ENCODE results near the gene BRK1.
A peak's percentile ranks its signal among the peaks of the same experiment; 100 is the strongest.
"Not testable (repeated sequence)": the region's sequence is repeated elsewhere in the genome, so short reads cannot be mapped to it uniquely, and the experiment has no call there.

Gene BRK1

GRCh38 chr3:10108091-10108490 lies 7.4 kb upstream of the BRK1 start, which contains the start of gene FANCD2OS:
TSS of gene FANCD2OS (minus strand) at chr3:10108255. CDS start at chr3:10104774, 3,481 bp downstream.
- Histone ChIP-seq H3K4me3 (ENCODE audit: low read length) (no peak within 1 kb of the TSS), H3K9ac (ENCODE audit: low read length) (no peak within 1 kb of the TSS), H3K9me3 (ENCODE audit: control insufficient read depth, low read depth, low read length) (no peaks in the 10 kb centered on the region), H3K36me3 (ENCODE audit: control insufficient read depth, low read depth, low read length) (no peaks in the 10 kb centered on the region), H3K4me1 (ENCODE audit: control insufficient read depth, low read depth, low read length) (no peaks in the 10 kb centered on the region), H3K27ac (ENCODE audit: low read length) (no peak within 1 kb of the TSS), H3K27me3 (ENCODE audit: control insufficient read depth, insufficient read depth, low read length) (no peaks in the 10 kb centered on the region)

- no peaks in the 10 kb centered on the region for H3K4me1 ChIP-seq (ENCODE audit: control insufficient read depth, low read depth, low read length)
- H3K9ac ChIP-seq (ENCODE audit: low read length), result peak overlapping the region; percentile 76
- H3K27me3 ChIP-seq (ENCODE audit: control insufficient read depth, insufficient read depth, low read length), result no peaks in the 10 kb centered on the region
- no peak overlapping the region for H3K27ac ChIP-seq (ENCODE audit: low read length)
- H3K36me3 ChIP-seq (ENCODE audit: control insufficient read depth, low read depth, low read length), result peaks cover 11% of the 10 kb centered on the region
- peak overlapping the region; percentile 97 for H3K4me3 ChIP-seq (ENCODE audit: low read length)
- H3K9me3 ChIP-seq (ENCODE audit: control insufficient read depth, low read depth, low read length), result no peaks in the 10 kb centered on the region
Observed at GRCh38 chr3:10116138-10116460, 624 bp downstream of the BRK1 start.

- H3K4me1 ChIP-seq (ENCODE audit: control insufficient read depth, low read depth, low read length), result no peaks in the 10 kb centered on the region
- H3K4me3 ChIP-seq (ENCODE audit: low read length), result no peak overlapping the region
- H3K36me3 ChIP-seq (ENCODE audit: control insufficient read depth, low read depth, low read length), result peaks cover 15% of the 10 kb centered on the region
- H3K9me3 ChIP-seq (ENCODE audit: control insufficient read depth, low read depth, low read length), result no peaks in the 10 kb centered on the region
- no peaks in the 10 kb centered on the region for H3K27me3 ChIP-seq (ENCODE audit: control insufficient read depth, insufficient read depth, low read length)
- no peak overlapping the region for H3K9ac ChIP-seq (ENCODE audit: low read length)
- H3K27ac ChIP-seq (ENCODE audit: low read length), result no peak overlapping the region
Observed at GRCh38 chr3:10116928-10117327, 1.5 kb downstream of the BRK1 start.

GRCh38 chr3:10119376-10119775 lies 3.9 kb downstream of the BRK1 start:
- Histone ChIP-seq H3K9me3 (ENCODE audit: control insufficient read depth, low read depth, low read length) (no peaks in the 10 kb centered on the region), H3K27ac (ENCODE audit: low read length) (no peak overlapping the region), H3K36me3 (ENCODE audit: control insufficient read depth, low read depth, low read length) (peaks cover 15% of the 10 kb centered on the region), H3K4me1 (ENCODE audit: control insufficient read depth, low read depth, low read length) (no peaks in the 10 kb centered on the region), H3K9ac (ENCODE audit: low read length) (no peak overlapping the region), H3K27me3 (ENCODE audit: control insufficient read depth, insufficient read depth, low read length) (no peaks in the 10 kb centered on the region), H3K4me3 (ENCODE audit: low read length) (no peak overlapping the region)

- H3K27me3 ChIP-seq (ENCODE audit: control insufficient read depth, insufficient read depth, low read length), result no peaks in the 10 kb centered on the region
- no peaks in the 10 kb centered on the region for H3K9me3 ChIP-seq (ENCODE audit: control insufficient read depth, low read depth, low read length)
- H3K36me3 ChIP-seq (ENCODE audit: control insufficient read depth, low read depth, low read length), result peaks cover 26% of the 10 kb centered on the region
Observed at GRCh38 chr3:10121064-10121463, 5.6 kb downstream of the BRK1 start.

GRCh38 chr3:10122724-10123123 lies 7.2 kb downstream of the BRK1 start:
- Histone ChIP-seq H3K9me3 (ENCODE audit: control insufficient read depth, low read depth, low read length) (no peaks in the 10 kb centered on the region), H3K4me1 (ENCODE audit: control insufficient read depth, low read depth, low read length) (no peaks in the 10 kb centered on the region), H3K9ac (ENCODE audit: low read length) (no peak overlapping the region), H3K27me3 (ENCODE audit: control insufficient read depth, insufficient read depth, low read length) (no peaks in the 10 kb centered on the region), H3K36me3 (ENCODE audit: control insufficient read depth, low read depth, low read length) (peaks cover 41% of the 10 kb centered on the region), H3K4me3 (ENCODE audit: low read length) (no peak overlapping the region), H3K27ac (ENCODE audit: low read length) (no peak overlapping the region)

More at GRCh38 chr3:10121064-10121463, 5.6 kb downstream of the BRK1 start:
- H3K4me1 ChIP-seq (ENCODE audit: control insufficient read depth, low read depth, low read length), result no peaks in the 10 kb centered on the region
- no peak overlapping the region for H3K27ac ChIP-seq (ENCODE audit: low read length)
- no peak overlapping the region for H3K4me3 ChIP-seq (ENCODE audit: low read length)
- no peak overlapping the region for H3K9ac ChIP-seq (ENCODE audit: low read length)

- not testable (repeated sequence) for H3K9ac ChIP-seq (ENCODE audit: low read length); H3K9me3 ChIP-seq (ENCODE audit: control insufficient read depth, low read depth, low read length); H3K36me3 ChIP-seq (ENCODE audit: control insufficient read depth, low read depth, low read length); H3K27me3 ChIP-seq (ENCODE audit: control insufficient read depth, insufficient read depth, low read length); H3K4me3 ChIP-seq (ENCODE audit: low read length); H3K27ac ChIP-seq (ENCODE audit: low read length); H3K4me1 ChIP-seq (ENCODE audit: control insufficient read depth, low read depth, low read length)
Observed at GRCh38 chr3:10135872-10136271, 20.4 kb downstream of the BRK1 start.

GRCh38 chr3:10136426-10137005 lies 21.0 kb downstream of the BRK1 start:
- Histone ChIP-seq H3K27ac (ENCODE audit: low read length) (no peak overlapping the region), H3K4me3 (ENCODE audit: low read length) (no peak overlapping the region), H3K9me3 (ENCODE audit: control insufficient read depth, low read depth, low read length) (no peaks in the 10 kb centered on the region), H3K4me1 (ENCODE audit: control insufficient read depth, low read depth, low read length) (no peaks in the 10 kb centered on the region), H3K36me3 (ENCODE audit: control insufficient read depth, low read depth, low read length) (no peaks in the 10 kb centered on the region), H3K9ac (ENCODE audit: low read length) (no peak overlapping the region), H3K27me3 (ENCODE audit: control insufficient read depth, insufficient read depth, low read length) (no peaks in the 10 kb centered on the region)

- Histone ChIP-seq H3K9ac (ENCODE audit: low read length) (no peak overlapping the region), H3K4me3 (ENCODE audit: low read length) (no peak overlapping the region), H3K27me3 (ENCODE audit: control insufficient read depth, insufficient read depth, low read length) (no peaks in the 10 kb centered on the region), H3K9me3 (ENCODE audit: control insufficient read depth, low read depth, low read length) (no peaks in the 10 kb centered on the region), H3K27ac (ENCODE audit: low read length) (no peak overlapping the region), H3K36me3 (ENCODE audit: control insufficient read depth, low read depth, low read length) (no peaks in the 10 kb centered on the region), H3K4me1 (ENCODE audit: control insufficient read depth, low read depth, low read length) (no peaks in the 10 kb centered on the region)
Observed at GRCh38 chr3:10137178-10137577, 21.7 kb downstream of the BRK1 start.

GRCh38 chr3:10140996-10141546 lies 25.6 kb downstream of the BRK1 start:
- Histone ChIP-seq H3K4me3 (ENCODE audit: low read length) (peak overlapping the region; percentile 59), H3K27ac (ENCODE audit: low read length) (no peak overlapping the region), H3K27me3 (ENCODE audit: control insufficient read depth, insufficient read depth, low read length) (no peaks in the 10 kb centered on the region), H3K9me3 (ENCODE audit: control insufficient read depth, low read depth, low read length) (no peaks in the 10 kb centered on the region), H3K9ac (ENCODE audit: low read length) (no peak overlapping the region), H3K4me1 (ENCODE audit: control insufficient read depth, low read depth, low read length) (no peaks in the 10 kb centered on the region), H3K36me3 (ENCODE audit: control insufficient read depth, low read depth, low read length) (no peaks in the 10 kb centered on the region)

- Histone ChIP-seq H3K36me3 (ENCODE audit: control insufficient read depth, low read depth, low read length) (peaks cover 4% of the 10 kb centered on the region), H3K4me1 (ENCODE audit: control insufficient read depth, low read depth, low read length) (no peaks in the 10 kb centered on the region), H3K4me3 (ENCODE audit: low read length) (peak overlapping the region; percentile 59), H3K9me3 (ENCODE audit: control insufficient read depth, low read depth, low read length) (no peaks in the 10 kb centered on the region), H3K9ac (ENCODE audit: low read length) (no peak overlapping the region), H3K27ac (ENCODE audit: low read length) (no peak overlapping the region), H3K27me3 (ENCODE audit: control insufficient read depth, insufficient read depth, low read length) (no peaks in the 10 kb centered on the region)
Observed at GRCh38 chr3:10142707-10143560, 27.5 kb downstream of the BRK1 start.
